HepG2 (cell line): ENCODE results near the gene RTP5. TPM values are rescaled to one million over a fixed set of nuclear protein-coding genes. Genes with fewer than 3 reads are reported as not detected.
"Not testable (repeated sequence)": the region's sequence is repeated elsewhere in the genome, so short reads cannot be mapped to it uniquely, and the experiment has no call there.

Experiments
- ATAC-seq: fragments of 200-7000 bp; cut with Tn5 transposase; 3 replicates; pipeline ENCODE4 v1.9.1; 2020; ENCODE audit warnings: mild to moderate bottlenecking, moderate library complexity
- BruUV-seq: library from RNA; stranded (reverse); fragments of 400-500 nt; replicated peaks from 2 replicates; lab custom pipeline; 2021; lab: Mats Ljungman, UMichigan
- CTCF ChIA-PET: fragments of 300-600 bp; formaldehyde crosslinking; extraction: SDS; loops from one replicate; lab custom pipeline; 2021; ENCODE audit warnings: low total read pairs, inconsistent platforms, low intra/inter-chr PET ratio; lab: Yijun Ruan, JAX
- POLR2A ChIA-PET: fragments of 350-600 bp; sonication (Branson Sonifier 250); formaldehyde crosslinking; loops from one replicate; lab custom pipeline; 2020; ENCODE audit warnings: antibody characterized with exemption, inconsistent platforms; lab: Yijun Ruan, JAX
- DNase-seq: peaks from one replicate; pipeline ENCODE4 v3.0.0-alpha.2; 2015; ENCODE audit warnings: low spot score
- FAIRE-seq: peaks from 3 replicates; lab custom pipeline; 2011; peaks lifted over from hg19 to GRCh38; lab: Jason Lieb, UNC
- H2AFZ ChIP-seq: one replicate; pipeline ENCODE4 v1.6.1; 2011; ENCODE audit warnings: low read length, inconsistent platforms
- H3K27ac ChIP-seq: fragments of 300-600 bp; 3 replicates; pipeline ENCODE4 v1.8.0; 2011; ENCODE audit warnings: mixed run types, mild to moderate bottlenecking, mixed read lengths, low read length, inconsistent platforms; ENCODE audit not compliant: insufficient read depth; ENCODE audit errors: extremely low read length
- H3K27me3 ChIP-seq, 2 experiments: fragments of 200-600 bp in 1 of 2; 2 replicates in 1 of 2; 3 replicates in 1 of 2; pipeline versions ENCODE4 v1.6.0 to v1.8.0; 2011; ENCODE audit warnings: low read length in 2 of 2, mild to moderate bottlenecking in 2 of 2, moderate library complexity in 2 of 2, inconsistent platforms in 1 of 2; ENCODE audit not compliant: insufficient read depth in 2 of 2, control insufficient read depth in 1 of 2
- H3K36me3 ChIP-seq, 2 experiments: fragments of 200-600 bp in 1 of 2; replicated peaks in 1 of 2; 2 replicates in 1 of 2; 3 replicates in 1 of 2; pipeline versions ENCODE4 v1.5.1 to v1.8.0; 2011; ENCODE audit warnings: low read length in 2 of 2, inconsistent platforms in 1 of 2; ENCODE audit not compliant: insufficient read depth in 2 of 2, control insufficient read depth in 1 of 2
- H3K4me1 ChIP-seq: 2 replicates; pipeline ENCODE4 v1.5.1; 2012; ENCODE audit warnings: low read length, inconsistent platforms; ENCODE audit not compliant: insufficient read depth
- H3K4me2 ChIP-seq: 2 replicates; pipeline ENCODE4 v1.6.0; 2011; ENCODE audit warnings: low read depth, low read length, inconsistent platforms
- H3K4me3 ChIP-seq, 3 experiments: fragments of 200-600 bp in 1 of 3; sonication (generic), shearing (Covaris generic) in 1 of 3; replicated peaks in 1 of 3; 2 replicates each; pipeline ENCODE4 v1.5.1; 2011 to 2016; ENCODE audit warnings: low read length in 3 of 3, inconsistent platforms in 2 of 3, low read depth in 2 of 3, mild to moderate bottlenecking in 2 of 3, control low read depth in 1 of 3, mixed read lengths in 1 of 3; ENCODE audit not compliant: insufficient read depth in 1 of 3
- H3K79me2 ChIP-seq: one replicate; pipeline ENCODE4 v1.6.1; 2011; ENCODE audit warnings: low read length, inconsistent platforms; ENCODE audit not compliant: insufficient read depth
- H3K9ac ChIP-seq: 2 replicates; pipeline ENCODE4 v1.6.0; 2011; ENCODE audit warnings: mild to moderate bottlenecking, low read depth, low read length, inconsistent platforms; ENCODE audit not compliant: insufficient read depth
- H3K9me3 ChIP-seq: 2 replicates; pipeline ENCODE4 v1.5.1; 2012; ENCODE audit warnings: mild to moderate bottlenecking, low read length
- H4K20me1 ChIP-seq: 2 replicates; pipeline ENCODE4 v1.6.0; 2011; ENCODE audit warnings: inconsistent platforms, mild to moderate bottlenecking, low read length, moderate library complexity; ENCODE audit not compliant: insufficient read depth
- AFF4 ChIP-seq: sonication (generic); formaldehyde crosslinking; IDR thresholded peaks from 2 replicates; pipeline ENCODE4 v1.4.0; 2020; ENCODE audit warnings: missing genetic modification reagents
- ATAD3A ChIP-seq: sonication (generic); formaldehyde crosslinking; IDR thresholded peaks from 2 replicates; pipeline ENCODE4 v1.4.0; 2020; ENCODE audit warnings: missing genetic modification reagents
- DZIP1 ChIP-seq: sonication (generic); formaldehyde crosslinking; IDR thresholded peaks from 2 replicates; pipeline ENCODE4 v1.5.0; 2020; ENCODE audit warnings: mild to moderate bottlenecking, missing genetic modification reagents
- PPARG ChIP-seq: conservative IDR thresholded peaks from 2 replicates; pipeline ENCODE4 v1.6.1; 2016; ENCODE audit warnings: missing biosample characterization, missing genetic modification reagents
- RBFOX2 ChIP-seq: fragments of 200-400 bp; formaldehyde crosslinking; IDR thresholded peaks from 2 replicates; pipeline ENCODE4 v1.6.1; 2017; ENCODE audit warnings: low read depth, mild to moderate bottlenecking, low read length
- SALL1 ChIP-seq: sonication (generic); formaldehyde crosslinking; IDR thresholded peaks from 2 replicates; pipeline ENCODE4 v1.8.0; 2022; ENCODE audit warnings: mild to moderate bottlenecking, missing genetic modification reagents
- YY1 ChIP-seq: IDR thresholded peaks from 2 replicates; pipeline ENCODE4 v1.6.1; 2011; ENCODE audit warnings: low read length, low read depth, moderate library complexity, mild to moderate bottlenecking; ENCODE audit not compliant: insufficient read depth, insufficient replicate concordance
- ZNF607 ChIP-seq: sonication (generic); formaldehyde crosslinking; IDR thresholded peaks from 2 replicates; pipeline ENCODE4 v1.5.1; 2020; ENCODE audit warnings: missing genetic modification reagents, mild to moderate bottlenecking, borderline replicate concordance
- ZNF775 ChIP-seq: sonication (generic); formaldehyde crosslinking; IDR thresholded peaks from 2 replicates; pipeline ENCODE4 v1.4.0; 2020; ENCODE audit warnings: missing genetic modification reagents, mild to moderate bottlenecking, moderate library complexity, borderline replicate concordance
- ZNF878 ChIP-seq: sonication (generic); formaldehyde crosslinking; IDR thresholded peaks from 2 replicates; pipeline ENCODE4 v1.8.1; 2023; ENCODE audit warnings: mild to moderate bottlenecking, missing genetic modification reagents, moderate library complexity
- ZSCAN20 ChIP-seq: sonication (generic); formaldehyde crosslinking; IDR thresholded peaks from 2 replicates; pipeline ENCODE4 v1.4.0; 2020; ENCODE audit warnings: missing genetic modification reagents, mild to moderate bottlenecking, borderline replicate concordance
- WGBS: methylation state at CpG from one replicate; pipeline ENCODE4 v1.1.6; 2017; ENCODE audit warnings: low lambda C conversion rate; 5-methylcytosine and 5-hydroxymethylcytosine counted together
- in situ Hi-C: cut with HindIII; loops from 2 replicates; pipeline ENCODE4 v1.10.0; 2017; ENCODE audit warnings: low pct_unique_long_range_greater_than_20kb; ENCODE audit not compliant: extremely low pct_ligation_motif_present
- intact Hi-C: fragments of 100-400 bp; cut with micrococcal nuclease; formaldehyde crosslinking; loops from one replicate; pipeline ENCODE4 v1.10.0; 2022; ENCODE audit not compliant: unreplicated experiment
- polyA plus RNA-seq, 8 experiments: library from polyadenylated mRNA; depleted of rRNA in 3 of 8; stranded (reverse) in 7 of 8; unstranded in 1 of 8; fragments of >200 nt; fragmentation: Illumina TruSeq in 4 of 8; extraction: Trizol in 4 of 8; gene quantifications; 2 replicates each; pipeline versions ENCODE4 v1.2.1 to v1.2.3, GENCODE V29; 2011 to 2016; ENCODE audit warnings: low read depth in 4 of 8, missing spikeins in 1 of 8, mixed read lengths in 1 of 8; ENCODE audit not compliant: insufficient read depth in 1 of 8
- total RNA-seq, 5 experiments: library from RNA; depleted of rRNA; stranded (reverse); fragments of >200 nt; fragmentation: Illumina TruSeq; extraction: Trizol; gene quantifications; 2 replicates each; pipeline ENCODE4 v1.2.3, GENCODE V29; 2016; ENCODE audit warnings: low read depth in 1 of 5

The RTP5 gene
- total and polyA plus RNA-seq, 2 of the 13 experiments (the other 11 are each of a cell fraction or from before 2014, with no cell fraction given) = not detected

- no peak for TF ChIP-seq ZSCAN20 (CRISPR knock-in tag)
- TF ChIP-seq ZNF607 = no peak
- no peak for TF ChIP-seq PPARG (CRISPR knock-in tag)
- TF ChIP-seq SALL1 (CRISPR knock-in tag) = no peak
These were observed 45.0 kb downstream of the RTP5 start (continued) for GRCh38 chr2:241914542-241914941.

DNA sequence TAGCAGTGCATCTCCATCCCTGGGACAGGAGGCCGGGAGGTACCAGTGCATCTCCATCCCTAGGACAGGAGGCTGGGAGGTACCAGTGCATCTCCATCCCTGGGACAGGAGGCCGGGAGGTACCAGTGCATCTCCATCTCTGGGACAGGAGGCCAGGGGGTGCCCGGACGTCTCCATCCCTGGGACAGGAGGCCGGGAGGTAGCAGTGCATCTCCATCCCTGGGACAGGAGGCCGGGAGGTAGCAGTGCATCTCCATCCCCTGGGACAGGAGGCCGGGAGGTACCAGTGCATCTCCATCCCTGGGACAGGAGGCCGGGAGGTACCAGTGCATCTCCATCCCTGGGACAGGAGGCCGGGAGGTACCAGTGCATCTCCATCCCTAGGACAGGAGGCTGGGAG is 52.1 kb downstream of the RTP5 start:
- H3K27me3 ChIP-seq = peaks cover 12 to 35% of the 10 kb centered on the region in 2 experiments; a peak in 4 of 5 replicates
- POLR2A ChIA-PET, DNase-seq, FAIRE-seq, BruUV-seq, H3K27ac ChIP-seq, H4K20me1 ChIP-seq, H3K9me3 ChIP-seq, H3K4me3 ChIP-seq, H3K9ac ChIP-seq, H3K36me3 ChIP-seq, ATAC-seq, H3K79me2 ChIP-seq, CTCF ChIA-PET, in situ Hi-C loops, H3K4me2 ChIP-seq, H3K4me1 ChIP-seq, intact Hi-C loops, H2AFZ ChIP-seq: not testable (repeated sequence)
- WGBS = no CpG with 5 or more reads among the region's 9 CpGs

- no peaks in the 10 kb centered on the region for H3K79me2 ChIP-seq
- H3K27ac ChIP-seq = no peak overlapping the region
- BruUV-seq = no TSS peak
- in situ Hi-C loops (no loop called here), intact Hi-C loops (no loop called here)
- no peaks in the 10 kb centered on the region for H4K20me1 ChIP-seq
- ChIA-PET CTCF (no interaction called here), POLR2A (no interaction called here)
- FAIRE-seq = no peak
- H2AFZ ChIP-seq = no peak overlapping the region
- H3K4me3 ChIP-seq = no peak overlapping the region
- DNase-seq = no peak
- ATAC-seq = no peak
- WGBS = 8% methylated on average over 4 of the region's 9 CpGs
- H3K27me3 ChIP-seq = peaks cover 12 to 43% of the 10 kb centered on the region in 2 experiments; a peak in 4 of 5 replicates
- no peak overlapping the region for H3K9ac ChIP-seq
- no peaks in the 10 kb centered on the region for H3K36me3 ChIP-seq
- no peak overlapping the region for H3K4me2 ChIP-seq
- H3K4me1 ChIP-seq = peaks cover 11% of the 10 kb centered on the region
- H3K9me3 ChIP-seq = no peaks in the 10 kb centered on the region
- TF ChIP-seq AFF4 (CRISPR knock-in tag) (no peak), ATAD3A (CRISPR knock-in tag) (no peak), YY1 (no peak), RBFOX2 (no peak), DZIP1 (CRISPR knock-in tag) (no peak), ZNF775 (CRISPR knock-in tag) (no peak), ZNF878 (CRISPR knock-in tag) (no peak)
These were observed 52.9 kb downstream of the RTP5 start for GRCh38 chr2:241922411-241922810.
